GM23248 (cell line): Measurements from ENCODE around the gene ANKRD34C.

ENCODE experiments used
- EZH2 ChIP-seq: fragments of 200-600 bp; sonication (generic); IDR thresholded peaks from 2 replicates; pipeline ENCODE4 v1.6.1; 2018; ENCODE audit warnings: antibody characterized with exemption, mild to moderate bottlenecking; ENCODE audit not compliant: insufficient read depth, poor library complexity, severe bottlenecking
- EZH2phosphoT487 ChIP-seq: fragments of 200-600 bp; sonication (generic); IDR thresholded peaks from 2 replicates; pipeline ENCODE4 v1.6.1; 2018; ENCODE audit warnings: antibody characterized with exemption, moderate library complexity, mild to moderate bottlenecking, low read depth; ENCODE audit not compliant: insufficient read depth

DNA sequence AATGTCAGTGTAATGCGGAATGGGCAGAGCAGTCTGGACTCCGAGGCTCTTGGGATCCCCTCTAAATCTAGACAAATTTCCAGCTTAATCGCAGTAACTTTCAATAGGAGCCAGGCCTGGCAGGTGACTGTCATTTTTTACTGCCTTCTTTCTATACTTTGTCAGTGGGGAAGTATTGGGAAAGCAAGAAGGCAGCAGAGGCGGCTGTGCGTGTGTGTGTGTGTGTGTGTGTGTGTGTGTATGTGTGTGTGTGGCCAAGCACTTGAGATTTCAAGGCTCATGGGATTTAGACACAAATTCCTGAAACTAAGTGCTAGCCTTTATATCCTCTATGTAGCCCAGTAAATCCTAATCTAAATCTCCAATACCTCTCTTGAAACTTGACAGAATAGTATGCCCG, 49.3 kb upstream of the ANKRD34C start:
- TF ChIP-seq EZH2 (no peak), EZH2phosphoT487 (no peak)
